HepG2 (cell line): Measurements from ENCODE around the gene LIME1. TPM values are rescaled to one million over a fixed set of nuclear protein-coding genes. Genes with fewer than 3 reads are reported as not detected.
A peak's percentile ranks its signal among the peaks of the same experiment; 100 is the strongest.

Experiments used
- CENPT ChIP-seq: sonication (generic); formaldehyde crosslinking; IDR thresholded peaks from 2 replicates; pipeline ENCODE4 v1.8.0; 2022; ENCODE audit warnings: low read depth, mild to moderate bottlenecking, moderate library complexity, missing genetic modification reagents
- DPF2 ChIP-seq: sonication (generic); formaldehyde crosslinking; IDR thresholded peaks from 2 replicates; pipeline ENCODE4 v1.4.0; 2020; ENCODE audit warnings: mild to moderate bottlenecking, low read depth, missing genetic modification reagents, borderline replicate concordance
- EEA1 ChIP-seq: sonication (generic); formaldehyde crosslinking; IDR thresholded peaks from 2 replicates; pipeline ENCODE4 v1.5.1; 2020; ENCODE audit warnings: mild to moderate bottlenecking, missing genetic modification reagents, borderline replicate concordance
- GATAD1 ChIP-seq: IDR thresholded peaks from 2 replicates; pipeline ENCODE4 v1.6.1; 2016; ENCODE audit warnings: missing genetic modification reagents, missing compliant biosample characterization
- GMEB2 ChIP-seq: IDR thresholded peaks from 2 replicates; pipeline ENCODE4 v1.6.1; 2016; ENCODE audit warnings: missing biosample characterization, missing genetic modification reagents, low read depth
- HMGXB3 ChIP-seq: sonication (generic); formaldehyde crosslinking; IDR thresholded peaks from 2 replicates; pipeline ENCODE4 v1.4.0; 2020; ENCODE audit warnings: missing genetic modification reagents, borderline replicate concordance
- KMT2B ChIP-seq: IDR thresholded peaks from 2 replicates; pipeline ENCODE4 v1.6.1; 2016; ENCODE audit warnings: missing genetic modification reagents, missing compliant biosample characterization
- MIER2 ChIP-seq: IDR thresholded peaks from 2 replicates; pipeline ENCODE4 v1.6.1; 2016; ENCODE audit warnings: missing biosample characterization, missing genetic modification reagents
- MLX ChIP-seq: IDR thresholded peaks from 2 replicates; pipeline ENCODE4 v1.6.1; 2016
- NFYC ChIP-seq: IDR thresholded peaks from 2 replicates; pipeline ENCODE4 v1.6.1; 2016; ENCODE audit warnings: missing genetic modification reagents, missing compliant biosample characterization
- PHF5A ChIP-seq: IDR thresholded peaks from one replicate; pipeline ENCODE4 v1.6.1; 2018; ENCODE audit warnings: low read depth, missing genetic modification reagents; ENCODE audit not compliant: unreplicated experiment
- PLRG1 ChIP-seq: fragments of 450-650 bp; conservative IDR thresholded peaks from 2 replicates; pipeline ENCODE4 v1.6.1; 2016
- SMYD3 ChIP-seq: sonication (generic); formaldehyde crosslinking; IDR thresholded peaks from 2 replicates; pipeline ENCODE4 v1.8.1; 2023; ENCODE audit warnings: mild to moderate bottlenecking, missing genetic modification reagents
- SSRP1 ChIP-seq: IDR thresholded peaks from 2 replicates; pipeline ENCODE4 v1.6.1; 2016; ENCODE audit warnings: control low read depth
- ZBTB38 ChIP-seq: sonication (generic); formaldehyde crosslinking; IDR thresholded peaks from 2 replicates; pipeline ENCODE4 v1.5.1; 2020; ENCODE audit warnings: mild to moderate bottlenecking, missing genetic modification reagents
- ZFP36L2 ChIP-seq: sonication (generic); formaldehyde crosslinking; IDR thresholded peaks from 2 replicates; pipeline ENCODE4 v1.4.0; 2020; ENCODE audit warnings: missing genetic modification reagents
- ZNF138 ChIP-seq: sonication (generic); formaldehyde crosslinking; IDR thresholded peaks from 2 replicates; pipeline ENCODE4 v1.5.0; 2020; ENCODE audit warnings: mild to moderate bottlenecking, low read depth, missing genetic modification reagents
- ZNF205 ChIP-seq: IDR thresholded peaks from 2 replicates; pipeline ENCODE4 v1.6.1; 2018; ENCODE audit warnings: missing biosample characterization, missing genetic modification reagents
- ZNF234 ChIP-seq: sonication (generic); formaldehyde crosslinking; conservative IDR thresholded peaks from 2 replicates; pipeline ENCODE4 v1.5.1; 2020; ENCODE audit warnings: mild to moderate bottlenecking, missing genetic modification reagents
- ZNF30 ChIP-seq: sonication (generic); formaldehyde crosslinking; IDR thresholded peaks from 2 replicates; pipeline ENCODE4 v1.5.0; 2020; ENCODE audit warnings: mild to moderate bottlenecking, missing genetic modification reagents
- ZNF557 ChIP-seq: sonication (generic); formaldehyde crosslinking; IDR thresholded peaks from 2 replicates; pipeline ENCODE4 v1.4.0; 2020; ENCODE audit warnings: missing genetic modification reagents
- polyA plus RNA-seq, 8 experiments: library from polyadenylated mRNA; depleted of rRNA in 3 of 8; stranded (reverse) in 7 of 8; unstranded in 1 of 8; fragments of >200 nt; fragmentation: Illumina TruSeq in 4 of 8; extraction: Trizol in 4 of 8; gene quantifications; 2 replicates each; pipeline versions ENCODE4 v1.2.1 to v1.2.3, GENCODE V29; 2011 to 2016; ENCODE audit warnings: low read depth in 4 of 8, missing spikeins in 1 of 8, mixed read lengths in 1 of 8; ENCODE audit not compliant: insufficient read depth in 1 of 8
- total RNA-seq, 5 experiments: library from RNA; depleted of rRNA; stranded (reverse); fragments of >200 nt; fragmentation: Illumina TruSeq; extraction: Trizol; gene quantifications; 2 replicates each; pipeline ENCODE4 v1.2.3, GENCODE V29; 2016; ENCODE audit warnings: low read depth in 1 of 5
- TF ChIP-seq, protein P1 (sequence below): sonication (generic); formaldehyde crosslinking; IDR thresholded peaks from 2 replicates; pipeline ENCODE4 v1.5.0; 2020; ENCODE audit warnings: mild to moderate bottlenecking, missing genetic modification reagents

The LIME1 gene
- total and polyA plus RNA-seq, 2 of the 13 experiments (the other 11 are each of a cell fraction or from before 2014, with no cell fraction given), result 13.0 to 61.5 TPM

DNA sequence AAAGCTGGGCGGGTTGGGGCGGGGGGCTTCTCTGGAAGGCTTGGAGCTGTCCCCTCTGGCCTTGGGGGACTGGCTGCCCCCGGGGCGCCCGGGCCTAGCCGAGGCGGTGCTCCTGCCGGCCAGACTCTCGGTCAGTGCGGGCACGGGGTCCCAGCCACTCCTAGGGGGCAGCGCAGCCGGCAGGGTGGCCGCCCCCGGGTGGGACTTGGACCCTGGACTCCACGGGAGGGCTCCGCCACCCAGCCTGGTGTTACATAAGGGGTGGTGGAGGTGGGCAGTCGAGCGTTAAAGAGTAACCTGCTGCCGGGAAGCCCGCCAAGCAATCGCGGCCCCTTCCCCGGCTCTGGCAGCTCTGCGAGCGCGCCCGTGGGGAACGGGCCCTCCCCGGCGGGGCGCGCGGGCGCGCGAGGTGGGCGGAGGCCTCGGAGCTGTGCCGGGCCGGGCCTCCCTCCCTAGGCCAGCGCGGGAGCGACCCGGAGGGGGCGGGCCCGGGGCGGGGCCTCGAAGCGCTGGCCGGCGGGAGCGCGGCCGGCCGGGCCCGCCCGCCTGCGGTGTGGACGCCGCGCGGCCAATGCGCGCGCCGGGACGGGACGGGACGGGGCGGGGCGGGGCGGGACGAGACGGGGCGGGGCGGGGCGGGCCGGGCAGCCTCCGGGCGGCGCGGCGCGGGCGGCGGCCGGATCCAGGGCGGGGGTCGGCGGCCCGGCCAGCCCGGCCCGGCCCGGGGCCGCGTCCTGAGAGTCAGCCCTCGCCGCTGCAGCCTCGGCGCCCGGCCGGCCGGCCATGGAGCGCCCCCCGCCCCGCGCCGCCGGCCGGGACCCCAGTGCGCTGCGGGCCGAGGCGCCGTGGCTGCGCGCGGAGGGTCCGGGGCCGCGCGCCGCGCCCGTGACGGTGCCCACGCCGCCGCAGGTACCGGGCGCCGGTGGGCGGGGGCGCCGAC lies 2.9 kb downstream of the LIME1 start, which contains the start of gene SLC2A4RG (continued):
- TF ChIP-seq ZNF138 (CRISPR knock-in tag), result 0 out of 2 replicates have a peak, but pooled peaks have one; percentile 58
- TF ChIP-seq EEA1, result no peak; the same call in 1 of the 2 replicates
- TF ChIP-seq GMEB2 (CRISPR knock-in tag), result peak; percentile 36; the same call in 1 of the 2 replicates
- peak; percentile 35; the same call in 1 of the 2 replicates for TF ChIP-seq HMGXB3 (CRISPR knock-in tag)
- no peak for TF ChIP-seq SSRP1 (CRISPR knock-in tag)
- TF ChIP-seq MIER2 (CRISPR knock-in tag), result peak; percentile 29; the same call in 1 of the 2 replicates
- peak; percentile 70; the same call in 1 of the 2 replicates for TF ChIP-seq ZNF557 (CRISPR knock-in tag)
- TF ChIP-seq NFYC, result no peak
- TF ChIP-seq ZFP36L2 (CRISPR knock-in tag), result no peak
- peak; percentile 71 for TF ChIP-seq MLX (CRISPR knock-in tag)
- TF ChIP-seq CENPT (CRISPR knock-in tag), result no peak
- TF ChIP-seq SMYD3 (CRISPR knock-in tag), result peak; percentile 45; the same call in 1 of the 2 replicates
- TF ChIP-seq GATAD1 (CRISPR knock-in tag), result no peak
- peak; percentile 65; the same call in 1 of the 2 replicates for TF ChIP-seq DPF2 (CRISPR knock-in tag)
- TF ChIP-seq, protein P1, sequence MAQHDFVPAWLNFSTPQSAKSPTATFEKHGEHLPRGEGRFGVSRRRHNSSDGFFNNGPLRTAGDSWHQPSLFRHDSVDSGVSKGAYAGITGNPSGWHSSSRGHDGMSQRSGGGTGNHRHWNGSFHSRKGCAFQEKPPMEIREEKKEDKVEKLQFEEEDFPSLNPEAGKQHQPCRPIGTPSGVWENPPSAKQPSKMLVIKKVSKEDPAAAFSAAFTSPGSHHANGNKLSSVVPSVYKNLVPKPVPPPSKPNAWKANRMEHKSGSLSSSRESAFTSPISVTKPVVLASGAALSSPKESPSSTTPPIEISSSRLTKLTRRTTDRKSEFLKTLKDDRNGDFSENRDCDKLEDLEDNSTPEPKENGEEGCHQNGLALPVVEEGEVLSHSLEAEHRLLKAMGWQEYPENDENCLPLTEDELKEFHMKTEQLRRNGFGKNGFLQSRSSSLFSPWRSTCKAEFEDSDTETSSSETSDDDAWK (CRISPR knock-in tag), result no peak
- TF ChIP-seq KMT2B (CRISPR knock-in tag), result no peak; the same call in 1 of the 2 replicates
- TF ChIP-seq ZNF30 (CRISPR knock-in tag), result no peak
- TF ChIP-seq ZNF234, result 0 out of 2 replicates have a peak, but pooled peaks have one; percentile 94
- TF ChIP-seq ZBTB38 (CRISPR knock-in tag), result peak; percentile 65
- TF ChIP-seq PHF5A (CRISPR knock-in tag), result no peak
- no peak for TF ChIP-seq ZNF205
- no peak for TF ChIP-seq PLRG1
